Mesendoderm (in vitro differentiated cells): ENCODE results near the gene MEP1B. TPM values are rescaled to one million over a fixed set of nuclear protein-coding genes. Genes with fewer than 3 reads are reported as not detected.

Source experiments
- small RNA-seq: library from polyadenylated mRNA; stranded (forward); fragments of <200 nt; extraction: miRNeasy Mini kit (QIAGEN cat#:217004); gene quantifications from one replicate; pipeline ENCODE3, GENCODE V24; 2013; ENCODE audit not compliant: insufficient read depth

Gene MEP1B

Small RNA genes within 50 kb of the gene (small RNA-seq; reads per million reads assigned to genes)
- gene RF00019, result not detected
- gene RNA5SP453, result not detected
